Adipocyte (in vitro differentiated cells): ENCODE results near the gene CD109.
A peak's percentile ranks its signal among the peaks of the same experiment; 100 is the strongest.

ENCODE experiments used
- DNase-seq: peaks from one replicate; pipeline ENCODE4 v3.0.0-alpha.2; 2015; ENCODE audit warnings: low read depth
- H3K27me3 ChIP-seq: replicated peaks from 2 replicates; pipeline ENCODE4 v1.7.0; 2013; ENCODE audit warnings: mild to moderate bottlenecking, low read length, moderate library complexity; ENCODE audit not compliant: control insufficient read depth, insufficient read depth
- H3K36me3 ChIP-seq: 2 replicates; pipeline ENCODE4 v1.7.0; 2013; ENCODE audit warnings: low read length, mild to moderate bottlenecking, moderate library complexity; ENCODE audit not compliant: control insufficient read depth, insufficient read depth, severe bottlenecking
- H3K4me1 ChIP-seq: 2 replicates; pipeline ENCODE4 v1.7.0; 2013; ENCODE audit warnings: mild to moderate bottlenecking, low read length, moderate library complexity; ENCODE audit not compliant: control insufficient read depth, insufficient read depth
- H3K4me3 ChIP-seq: 2 replicates; pipeline ENCODE4 v1.7.0; 2013; ENCODE audit warnings: mild to moderate bottlenecking, low read length, moderate library complexity
- H3K9ac ChIP-seq: 2 replicates; pipeline ENCODE4 v1.7.0; 2013; ENCODE audit warnings: mild to moderate bottlenecking, low read length, moderate library complexity
- H3K9me3 ChIP-seq: 2 replicates; pipeline ENCODE4 v1.7.0; 2013; ENCODE audit warnings: mild to moderate bottlenecking, low read length, moderate library complexity; ENCODE audit not compliant: control insufficient read depth

Gene CD109

GRCh38 chr6:73873081-73873480 lies 177.1 kb downstream of the CD109 start:
- H3K36me3 ChIP-seq = no peaks in the 10 kb centered on the region
- no peak overlapping the region for H3K9ac ChIP-seq
- DNase-seq = peak; percentile 69
- H3K4me1 ChIP-seq = peaks cover 10% of the 10 kb centered on the region
- no peak overlapping the region for H3K4me3 ChIP-seq
- H3K9me3 ChIP-seq = no peaks in the 10 kb centered on the region
- no peaks in the 10 kb centered on the region for H3K27me3 ChIP-seq
